ENCODE measurements around the gene RBM6. TPM values are rescaled to one million over a fixed set of nuclear protein-coding genes. Genes with fewer than 3 reads are reported as not detected.
"Not testable (repeated sequence)": the region's sequence is repeated elsewhere in the genome, so short reads cannot be mapped to it uniquely, and the experiment has no call there.

RBM6 gene
- total and polyA plus RNA-seq, 12 donors = 34.8 to 700 (median 82.2) TPM

DNA sequence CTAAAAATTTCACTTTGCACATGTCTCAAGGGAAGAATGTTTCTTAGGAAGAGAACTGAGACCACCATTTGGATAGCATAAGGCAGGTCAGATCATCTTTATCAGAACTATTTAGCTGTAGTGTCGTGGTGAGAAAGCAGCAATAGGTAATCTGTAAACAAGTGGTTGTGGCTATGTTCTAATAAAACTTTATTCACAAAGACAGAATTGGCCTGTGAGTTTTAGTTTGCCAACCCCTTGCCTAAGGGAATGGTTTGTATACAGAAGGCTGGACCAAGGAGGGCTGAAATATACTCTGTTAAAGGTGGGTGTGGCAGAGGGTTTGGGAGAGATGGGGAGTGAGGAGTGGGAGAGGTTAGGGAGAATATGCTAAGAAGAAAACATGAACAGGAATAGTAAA lies 138.1 kb downstream of the RBM6 start:
- intact Hi-C loops (cut with DNase I) = no loop called here
- H3K4me1 ChIP-seq (replicated peaks in 1 of 2) = no peaks in the 10 kb centered on the region
- 91 to 100% (median 100%) methylated on average over 1 of the region's 1 CpG for WGBS, 4 donors
- H3K27ac ChIP-seq = no peak overlapping the region
- no peak for DNase-seq
- no peaks in the 10 kb centered on the region for H3K27me3 ChIP-seq
- no peaks in the 10 kb centered on the region for H3K9me3 ChIP-seq (replicated peaks in 1 of 3)
- H3K4me3 ChIP-seq = no peak overlapping the region
- peaks cover 0 to 41% of the 10 kb centered on the region in 2 donors for H3K36me3 ChIP-seq (replicated peaks in 1 of 2)
- TF ChIP-seq, protein P1, sequence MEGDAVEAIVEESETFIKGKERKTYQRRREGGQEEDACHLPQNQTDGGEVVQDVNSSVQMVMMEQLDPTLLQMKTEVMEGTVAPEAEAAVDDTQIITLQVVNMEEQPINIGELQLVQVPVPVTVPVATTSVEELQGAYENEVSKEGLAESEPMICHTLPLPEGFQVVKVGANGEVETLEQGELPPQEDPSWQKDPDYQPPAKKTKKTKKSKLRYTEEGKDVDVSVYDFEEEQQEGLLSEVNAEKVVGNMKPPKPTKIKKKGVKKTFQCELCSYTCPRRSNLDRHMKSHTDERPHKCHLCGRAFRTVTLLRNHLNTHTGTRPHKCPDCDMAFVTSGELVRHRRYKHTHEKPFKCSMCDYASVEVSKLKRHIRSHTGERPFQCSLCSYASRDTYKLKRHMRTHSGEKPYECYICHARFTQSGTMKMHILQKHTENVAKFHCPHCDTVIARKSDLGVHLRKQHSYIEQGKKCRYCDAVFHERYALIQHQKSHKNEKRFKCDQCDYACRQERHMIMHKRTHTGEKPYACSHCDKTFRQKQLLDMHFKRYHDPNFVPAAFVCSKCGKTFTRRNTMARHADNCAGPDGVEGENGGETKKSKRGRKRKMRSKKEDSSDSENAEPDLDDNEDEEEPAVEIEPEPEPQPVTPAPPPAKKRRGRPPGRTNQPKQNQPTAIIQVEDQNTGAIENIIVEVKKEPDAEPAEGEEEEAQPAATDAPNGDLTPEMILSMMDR (IDR thresholded peaks at IDR 0.05) = no peak
- TF ChIP-seq POLR2A (IDR thresholded peaks at IDR 0.05) = no peak

DNA sequence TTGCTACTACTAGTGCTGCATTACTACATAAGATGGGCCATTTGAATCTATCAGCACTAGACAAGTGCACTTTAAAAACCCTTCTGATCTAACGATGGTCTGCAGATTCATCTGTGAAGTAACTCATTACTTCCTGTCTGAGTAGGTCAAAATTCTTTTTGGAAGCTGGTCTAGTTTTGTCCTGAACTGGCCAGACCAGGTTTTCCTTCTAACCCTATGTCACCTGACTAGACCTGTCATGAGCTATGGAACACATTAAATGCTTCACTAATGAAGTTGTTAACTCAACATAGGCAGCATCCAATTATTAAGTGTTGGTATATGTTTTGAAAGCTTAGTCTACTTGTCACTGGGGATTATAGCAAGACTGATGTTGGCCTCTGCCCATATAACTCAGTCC lies 138.7 kb downstream of the RBM6 start:
- Histone ChIP-seq H3K27ac (no peak overlapping the region), H3K27me3 (no peaks in the 10 kb centered on the region), H3K4me1 (replicated peaks in 1 of 2) (no peaks in the 10 kb centered on the region), H3K4me3 (no peak overlapping the region), H3K9me3 (replicated peaks in 1 of 3) (no peaks in the 10 kb centered on the region), H3K36me3 (replicated peaks in 1 of 2) (peaks cover 0 to 35% of the 10 kb centered on the region in 2 donors)
- no peak for DNase-seq
- 35 to 60% (median 49%) methylated on average over 1 of the region's 1 CpG for WGBS, 4 donors
- intact Hi-C loops (cut with DNase I) = no loop called here
- TF ChIP-seq, protein P1 (IDR thresholded peaks at IDR 0.05) = no peak
- no peak for TF ChIP-seq POLR2A (IDR thresholded peaks at IDR 0.05)

DNA sequence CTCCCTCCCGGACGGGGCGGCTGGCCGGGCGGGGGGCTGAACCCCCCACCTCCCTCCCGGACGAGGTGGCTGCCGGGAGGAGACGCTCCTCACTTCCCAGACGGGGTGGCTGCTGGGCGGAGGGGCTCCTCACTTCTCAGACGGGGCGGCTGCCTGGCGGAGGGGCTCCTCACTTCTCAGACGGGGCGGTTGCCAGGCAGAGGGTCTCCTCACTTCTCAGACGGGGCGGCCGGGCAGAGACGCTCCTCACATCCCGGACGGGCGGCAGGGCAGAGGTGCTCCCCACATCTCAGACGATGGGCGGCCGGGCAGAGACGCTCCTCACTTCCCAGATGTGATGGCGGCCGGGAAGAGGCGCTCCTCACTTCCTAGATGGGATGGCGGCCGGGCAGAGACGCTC lies 145.0 kb downstream of the RBM6 start:
- WGBS, 4 donors = 94 to 100% (median 98%) methylated on average over 6 to 17 of the region's 33 CpGs; no CpG with 5 or more reads in 1 of the 4 donors
- H3K4me3 ChIP-seq; H3K9me3 ChIP-seq (replicated peaks in 1 of 3); H3K36me3 ChIP-seq (replicated peaks in 1 of 2); H3K27ac ChIP-seq; H3K4me1 ChIP-seq (replicated peaks in 1 of 2); H3K27me3 ChIP-seq; DNase-seq; intact Hi-C loops (cut with DNase I): not testable (repeated sequence)

DNA sequence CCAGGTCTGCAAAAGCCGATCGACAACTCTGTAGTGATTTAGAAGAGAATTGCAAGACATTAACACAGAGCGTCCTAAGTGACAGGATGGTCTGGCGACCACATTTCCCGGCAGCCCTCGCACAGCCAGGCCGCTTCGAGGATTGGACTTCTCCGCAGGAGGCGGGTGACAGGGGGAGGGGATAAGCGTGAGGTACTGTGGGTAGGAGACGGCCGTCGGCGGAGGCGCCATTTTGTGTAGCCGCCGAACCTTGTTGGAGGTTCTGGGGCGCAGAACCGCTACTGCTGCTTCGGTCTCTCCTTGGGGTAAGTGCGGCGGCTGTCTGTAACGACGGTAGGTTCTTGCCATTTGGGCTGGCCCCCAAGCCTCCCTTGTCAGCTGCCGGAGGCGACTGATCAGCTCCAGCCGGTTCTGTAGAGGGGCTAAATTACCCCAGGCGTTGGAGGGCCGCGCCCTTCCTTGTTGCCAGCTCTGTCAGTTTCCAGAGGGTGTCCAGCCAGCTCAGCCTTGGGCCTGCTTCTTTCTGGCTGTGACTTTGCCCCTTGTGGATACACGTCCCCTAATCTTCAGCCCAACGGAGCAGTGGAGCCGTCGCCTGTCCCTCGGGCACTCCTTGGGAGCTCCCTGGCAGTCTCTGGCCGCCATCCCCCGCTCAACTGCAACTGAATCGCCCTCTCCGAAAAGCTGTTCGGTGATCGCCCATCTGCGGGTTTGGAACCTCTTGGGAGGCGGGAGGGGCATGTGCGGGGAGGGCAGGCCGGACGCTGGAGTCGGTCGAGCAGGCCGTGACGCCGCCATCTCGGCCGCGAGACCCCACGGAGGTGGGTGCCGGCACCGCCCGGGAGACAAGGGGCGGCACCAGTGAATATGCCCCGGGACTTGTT lies 149.0 kb downstream of the RBM6 start, which contains the start of gene RBM5:
TSS of gene RBM5 (plus strand) at position 195 of the 884 bp plus-strand sequence. CDS start 1,516 bp downstream, outside the sequence.
- Histone ChIP-seq H3K36me3 (replicated peaks in 1 of 2) (peaks cover 0 to 38% of the 10 kb centered on the region in 2 donors), H3K27ac (peak within 1 kb of the TSS; percentile 55 to 97 (median 93)), H3K27me3 (no peaks in the 10 kb centered on the region), H3K9me3 (replicated peaks in 1 of 3) (no peaks in the 10 kb centered on the region), H3K4me3 (peak within 1 kb of the TSS; percentile 76 to 94 (median 83)), H3K4me1 (replicated peaks in 1 of 2) (peaks cover 10 to 21% of the 10 kb centered on the region in 2 donors)
- TF ChIP-seq, protein P1 (IDR thresholded peaks at IDR 0.05) = no peak
- TF ChIP-seq POLR2A (IDR thresholded peaks at IDR 0.05) = peak in 1 of 2 donors; percentile 58
- intact Hi-C loops (cut with DNase I) = no loop called here
- WGBS, 4 donors = 0 to 1% (median 0%) methylated on average over 16 to 61 of the region's 61 CpGs
- peak; percentile 91 to 97 (median 95) for DNase-seq

Measured in adrenal gland (tissue), 12 donors.